Measurements from ENCODE around the gene DLG3. TPM values are rescaled to one million over a fixed set of nuclear protein-coding genes. Genes with fewer than 3 reads are reported as not detected.

Gene DLG3
- total RNA-seq, 1 experiment from 2014 or later: 1.9 TPM

DNA sequence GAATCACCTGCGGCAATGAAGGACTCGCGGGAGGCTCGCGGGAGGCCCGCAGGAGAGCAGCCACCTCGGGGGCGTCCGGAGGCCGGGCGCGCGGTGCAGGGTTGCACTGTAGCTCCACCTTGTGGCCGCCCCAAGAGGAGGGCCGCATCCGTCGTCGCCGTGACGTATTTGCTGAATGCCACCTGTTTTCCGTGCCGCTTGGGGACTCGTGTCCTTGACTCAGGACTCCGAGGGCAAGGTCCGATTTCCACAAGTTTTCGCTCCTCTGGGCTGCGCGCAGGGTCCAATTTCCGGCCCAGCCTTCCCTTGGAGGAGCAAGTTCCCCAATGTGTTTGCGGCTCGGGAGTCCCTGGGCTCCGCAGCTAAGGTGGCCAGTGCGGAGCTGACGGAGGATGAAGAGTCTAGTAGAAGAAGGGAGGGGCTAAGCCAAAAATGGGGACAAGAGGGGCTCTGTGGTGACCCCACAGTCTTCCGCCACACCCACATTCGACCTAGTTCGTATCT is 10.7 kb upstream of the DLG3 start:
- peak overlapping the region; percentile 60 for H3K4me3 ChIP-seq
- no peaks in the 10 kb centered on the region for H3K36me3 ChIP-seq
- no peaks in the 10 kb centered on the region for H3K27me3 ChIP-seq
- peak; percentile 32 for DNase-seq
- H3K9me3 ChIP-seq: no peaks in the 10 kb centered on the region

DNA sequence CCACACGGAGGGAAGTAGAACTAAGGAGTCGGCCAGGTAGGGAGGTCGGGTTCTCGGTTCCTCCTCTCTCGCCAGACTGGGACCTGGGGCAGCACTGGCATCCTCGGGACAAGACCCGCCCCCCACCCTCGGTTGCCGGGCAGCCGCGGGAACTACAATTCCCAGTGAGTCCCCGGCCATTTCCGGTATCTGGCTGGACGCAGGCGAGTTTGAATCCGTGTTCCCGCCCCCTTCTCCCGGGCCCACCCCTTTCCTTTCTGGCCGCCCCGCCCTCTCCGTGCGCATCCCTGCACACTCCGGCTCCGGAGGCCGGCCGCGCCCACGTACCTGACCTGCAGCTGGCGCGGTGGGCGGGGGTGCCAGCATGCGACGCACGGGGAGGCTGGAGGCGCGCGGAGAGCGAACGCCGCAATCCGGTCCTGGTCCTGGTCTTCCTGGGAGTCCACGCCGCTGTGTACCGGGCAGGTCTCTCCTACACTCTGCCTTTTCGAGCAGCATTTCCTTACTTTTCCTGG is 10.2 kb upstream of the DLG3 start:
- H3K4me3 ChIP-seq: peak overlapping the region; percentile 60
- DNase-seq: peak; percentile 84
- H3K27me3 ChIP-seq: no peaks in the 10 kb centered on the region
- H3K9me3 ChIP-seq: no peaks in the 10 kb centered on the region
- no peaks in the 10 kb centered on the region for H3K36me3 ChIP-seq

DNA sequence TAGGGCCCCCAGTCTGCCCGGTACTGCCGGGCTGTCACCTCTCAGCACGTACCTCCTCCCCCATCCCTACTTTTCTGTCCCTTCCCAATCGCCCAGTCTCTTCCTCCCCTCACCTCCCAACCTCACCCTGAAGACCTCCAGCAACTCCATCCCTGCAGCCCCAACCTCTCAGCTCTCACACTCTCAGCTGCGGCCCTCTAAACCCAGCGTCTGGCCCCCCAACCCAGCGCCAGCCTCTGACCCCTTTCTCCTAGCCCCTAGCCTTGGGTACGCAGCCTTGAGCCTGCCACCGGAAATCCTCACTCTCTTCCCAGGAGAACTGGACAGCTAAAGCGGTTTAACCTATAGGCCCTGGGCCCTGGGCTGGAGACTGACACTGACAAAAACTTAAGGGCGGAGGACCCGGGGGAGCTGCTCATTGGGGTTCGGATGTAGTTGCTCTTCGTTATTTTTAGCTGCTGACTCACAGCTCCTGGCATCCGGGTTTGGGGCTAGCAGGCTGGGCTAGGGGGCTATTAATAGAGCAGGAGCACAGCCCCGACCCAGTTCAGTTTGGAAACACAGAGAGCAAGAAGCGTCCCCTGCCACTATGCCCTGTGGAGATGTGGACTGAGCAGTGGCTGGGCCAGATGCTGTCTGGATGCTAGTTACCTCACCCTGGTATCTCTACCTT is 9.6 kb upstream of the DLG3 start:
- Histone ChIP-seq H3K36me3 (no peaks in the 10 kb centered on the region), H3K4me3 (peak overlapping the region; percentile 60), H3K27me3 (no peaks in the 10 kb centered on the region), H3K9me3 (no peaks in the 10 kb centered on the region)
- peak; percentile 30 for DNase-seq

DNA sequence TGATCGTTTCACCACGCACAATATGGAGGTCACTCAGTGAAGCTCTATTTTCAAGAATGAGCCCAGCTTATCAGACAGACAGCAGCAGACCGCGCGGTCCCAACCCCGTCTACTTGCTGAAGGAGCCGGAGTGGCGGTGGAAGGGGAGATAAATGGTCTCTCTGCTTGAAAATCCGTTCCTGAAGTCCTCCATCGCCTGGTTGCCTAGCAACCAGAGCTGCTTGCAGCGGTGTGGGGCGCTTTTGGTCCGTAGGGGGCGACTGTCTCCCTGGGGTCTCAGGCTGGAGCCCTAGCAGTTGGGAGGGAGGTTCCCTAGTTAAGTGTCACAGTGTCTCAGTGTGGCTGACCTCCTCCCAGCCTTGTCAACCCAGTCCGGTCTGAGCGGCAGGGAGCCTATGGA is 8.3 kb upstream of the DLG3 start:
- Histone ChIP-seq H3K36me3 (no peaks in the 10 kb centered on the region), H3K4me3 (no peak overlapping the region)
- DNase-seq: no peak

DNA sequence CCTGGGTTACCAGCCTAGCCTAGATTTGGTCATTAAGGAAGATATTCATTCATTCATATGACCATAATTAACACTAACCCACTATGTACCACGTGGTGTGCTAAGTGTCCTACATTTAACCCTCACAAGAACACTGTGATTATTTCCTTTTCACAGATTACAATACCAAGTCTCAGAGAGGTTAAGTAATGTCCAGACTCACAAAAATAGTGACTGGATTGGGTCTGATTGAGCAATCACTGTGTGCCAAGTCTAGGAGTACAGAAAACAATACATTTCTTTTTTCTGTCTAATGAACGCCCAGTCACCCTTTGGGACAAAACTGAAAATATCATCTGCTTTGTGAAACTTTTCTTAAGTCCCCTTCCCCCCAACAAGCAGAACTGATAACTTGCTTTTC is 7.6 kb upstream of the DLG3 start:
- Histone ChIP-seq H3K9me3 (no peaks in the 10 kb centered on the region), H3K4me3 (no peak overlapping the region), H3K36me3 (no peaks in the 10 kb centered on the region), H3K27me3 (no peaks in the 10 kb centered on the region)
- DNase-seq: no peak

More for the DNA sequence above, 8.3 kb upstream of the DLG3 start:
- no peaks in the 10 kb centered on the region for H3K27me3 ChIP-seq
- no peaks in the 10 kb centered on the region for H3K9me3 ChIP-seq

DNA sequence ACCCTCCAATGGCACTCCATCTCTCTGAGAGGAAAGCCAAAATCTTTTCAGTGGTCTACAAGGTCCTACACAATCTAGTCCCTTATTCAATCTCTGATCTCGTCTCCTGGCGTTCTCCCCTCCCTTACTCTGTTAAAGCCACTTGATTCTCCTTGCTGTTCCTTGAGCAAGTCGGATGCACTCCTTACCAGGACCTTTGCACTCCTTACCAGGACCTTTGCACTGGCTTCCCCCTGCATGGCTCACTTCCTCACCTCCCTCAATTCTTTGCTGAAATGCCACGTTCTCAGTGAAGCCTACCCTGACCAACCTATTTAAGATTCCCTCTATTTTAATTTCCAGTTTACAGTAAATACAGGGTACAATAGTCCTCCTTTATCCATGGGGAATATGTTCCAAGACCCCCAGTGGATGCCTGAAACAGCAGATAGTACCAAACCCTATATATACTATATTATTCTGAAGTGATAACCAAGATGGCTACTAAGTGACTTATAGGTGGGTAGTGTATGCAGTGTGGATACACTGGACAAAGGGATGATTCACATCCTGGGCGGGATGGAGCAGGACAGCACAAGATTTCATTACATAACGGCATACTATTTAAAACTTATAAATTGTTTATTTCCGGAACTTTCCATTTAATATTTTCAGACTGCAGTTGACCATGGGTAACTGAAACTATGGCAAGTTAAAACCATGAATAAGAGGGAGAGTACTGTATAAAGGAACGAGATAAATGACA is 6.5 kb upstream of the DLG3 start:
- no peaks in the 10 kb centered on the region for H3K36me3 ChIP-seq
- H3K27me3 ChIP-seq: no peaks in the 10 kb centered on the region
- DNase-seq: no peak

DNA sequence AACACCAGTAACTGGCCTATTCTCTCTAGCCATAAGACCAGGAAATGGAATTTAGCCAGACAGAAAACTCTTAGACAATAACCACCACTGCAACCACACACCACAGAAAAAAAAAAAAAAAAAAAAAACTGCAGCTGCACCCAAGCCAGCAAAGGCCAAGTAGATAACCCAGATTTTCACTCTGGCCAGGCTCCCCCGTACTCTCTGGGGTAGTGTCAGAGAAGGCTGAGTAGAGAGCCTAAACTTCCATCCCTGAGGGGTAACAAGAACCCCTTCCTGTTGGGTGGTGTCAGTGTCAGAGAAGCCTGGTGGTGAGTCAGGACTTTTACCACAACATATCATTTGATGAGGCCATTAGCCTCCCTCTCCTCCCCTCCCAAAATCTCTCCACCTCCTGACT is 5.6 kb upstream of the DLG3 start:
- no peaks in the 10 kb centered on the region for H3K27me3 ChIP-seq
- no peak overlapping the region for H3K4me3 ChIP-seq
- DNase-seq: no peak
- no peaks in the 10 kb centered on the region for H3K36me3 ChIP-seq
- no peaks in the 10 kb centered on the region for H3K9me3 ChIP-seq

More for the DNA sequence above, 6.5 kb upstream of the DLG3 start:
- no peak overlapping the region for H3K4me3 ChIP-seq
- H3K9me3 ChIP-seq: no peaks in the 10 kb centered on the region

DNA sequence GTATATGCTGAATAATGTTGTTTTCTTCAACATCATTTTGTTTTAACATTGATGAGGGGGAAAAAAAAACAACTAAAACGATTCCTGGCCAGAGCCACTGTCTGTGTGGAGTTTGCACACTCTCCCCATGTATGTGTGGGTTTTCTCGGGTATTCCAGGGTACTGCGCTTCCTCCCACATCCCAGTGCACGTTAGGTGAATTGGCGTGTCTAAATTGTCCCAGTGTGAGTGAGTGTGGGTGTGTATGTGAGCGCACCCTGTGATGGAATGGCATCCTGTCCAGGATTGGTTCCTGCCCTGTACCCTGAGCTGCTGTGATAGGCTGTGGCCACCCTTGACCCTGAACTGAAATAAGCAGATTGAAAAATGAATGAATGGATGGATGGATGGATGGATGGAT is 2.4 kb upstream of the DLG3 start:
- Histone ChIP-seq H3K9me3 (no peaks in the 10 kb centered on the region), H3K27me3 (peaks cover 4% of the 10 kb centered on the region; the same call in 1 of the 2 replicates), H3K36me3 (no peaks in the 10 kb centered on the region), H3K4me3 (no peak overlapping the region)
- DNase-seq: no peak

DNA sequence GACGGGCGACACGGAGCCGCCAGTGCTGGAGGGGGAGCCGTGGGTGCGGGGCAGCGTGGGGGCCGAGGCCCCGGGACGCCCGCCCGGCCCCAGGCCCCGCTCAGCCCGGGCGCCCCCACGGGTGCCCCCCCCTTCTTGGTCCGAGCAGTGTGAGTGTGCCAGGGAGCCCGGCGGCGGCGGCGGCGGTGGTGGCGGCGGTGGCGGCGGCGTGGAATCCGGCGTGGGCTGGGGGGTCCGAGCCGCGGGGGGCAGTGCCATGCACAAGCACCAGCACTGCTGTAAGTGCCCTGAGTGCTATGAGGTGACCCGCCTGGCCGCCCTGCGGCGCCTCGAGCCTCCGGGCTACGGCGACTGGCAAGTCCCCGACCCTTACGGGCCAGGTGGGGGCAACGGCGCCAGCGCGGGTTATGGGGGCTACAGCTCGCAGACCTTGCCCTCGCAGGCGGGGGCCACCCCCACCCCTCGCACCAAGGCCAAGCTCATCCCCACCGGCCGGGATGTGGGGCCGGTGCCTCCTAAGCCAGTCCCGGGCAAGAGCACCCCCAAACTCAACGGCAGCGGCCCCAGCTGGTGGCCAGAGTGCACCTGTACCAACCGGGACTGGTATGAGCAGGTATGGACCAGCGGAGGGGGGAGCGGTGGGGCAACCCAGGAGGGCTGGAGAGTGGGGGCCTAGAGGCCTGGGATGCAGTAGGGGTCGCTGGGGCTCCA is 466 bp downstream of the DLG3 start:
- H3K27me3 ChIP-seq: peaks cover 4% of the 10 kb centered on the region; the same call in 1 of the 2 replicates
- no peak for DNase-seq
- H3K4me3 ChIP-seq: no peak overlapping the region
- no peaks in the 10 kb centered on the region for H3K9me3 ChIP-seq
- H3K36me3 ChIP-seq: no peaks in the 10 kb centered on the region

DNA sequence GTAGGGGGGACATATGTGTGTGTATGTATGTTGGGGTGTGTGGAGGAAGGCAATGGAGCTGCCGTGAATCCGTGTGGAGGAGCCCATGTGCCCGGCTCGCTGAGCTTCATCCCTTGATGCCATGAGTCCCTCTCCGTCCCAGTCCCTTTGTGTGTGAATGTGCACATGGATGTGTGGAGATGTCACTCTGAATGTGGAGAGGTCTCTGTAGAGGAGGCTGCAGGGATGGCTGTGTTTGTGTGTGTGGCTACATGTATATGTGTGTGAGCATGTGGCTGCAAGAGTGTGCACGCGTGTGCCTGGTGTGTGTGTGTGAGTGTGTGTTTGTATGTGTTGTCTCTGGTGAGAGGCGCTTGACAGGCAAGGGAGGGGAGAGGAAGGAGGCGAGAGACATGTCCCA is 1.3 kb downstream of the DLG3 start:
- no peak for DNase-seq
- Histone ChIP-seq H3K27me3 (peaks cover 4% of the 10 kb centered on the region; the same call in 1 of the 2 replicates), H3K4me3 (no peak overlapping the region), H3K36me3 (no peaks in the 10 kb centered on the region), H3K9me3 (no peaks in the 10 kb centered on the region)

DNA sequence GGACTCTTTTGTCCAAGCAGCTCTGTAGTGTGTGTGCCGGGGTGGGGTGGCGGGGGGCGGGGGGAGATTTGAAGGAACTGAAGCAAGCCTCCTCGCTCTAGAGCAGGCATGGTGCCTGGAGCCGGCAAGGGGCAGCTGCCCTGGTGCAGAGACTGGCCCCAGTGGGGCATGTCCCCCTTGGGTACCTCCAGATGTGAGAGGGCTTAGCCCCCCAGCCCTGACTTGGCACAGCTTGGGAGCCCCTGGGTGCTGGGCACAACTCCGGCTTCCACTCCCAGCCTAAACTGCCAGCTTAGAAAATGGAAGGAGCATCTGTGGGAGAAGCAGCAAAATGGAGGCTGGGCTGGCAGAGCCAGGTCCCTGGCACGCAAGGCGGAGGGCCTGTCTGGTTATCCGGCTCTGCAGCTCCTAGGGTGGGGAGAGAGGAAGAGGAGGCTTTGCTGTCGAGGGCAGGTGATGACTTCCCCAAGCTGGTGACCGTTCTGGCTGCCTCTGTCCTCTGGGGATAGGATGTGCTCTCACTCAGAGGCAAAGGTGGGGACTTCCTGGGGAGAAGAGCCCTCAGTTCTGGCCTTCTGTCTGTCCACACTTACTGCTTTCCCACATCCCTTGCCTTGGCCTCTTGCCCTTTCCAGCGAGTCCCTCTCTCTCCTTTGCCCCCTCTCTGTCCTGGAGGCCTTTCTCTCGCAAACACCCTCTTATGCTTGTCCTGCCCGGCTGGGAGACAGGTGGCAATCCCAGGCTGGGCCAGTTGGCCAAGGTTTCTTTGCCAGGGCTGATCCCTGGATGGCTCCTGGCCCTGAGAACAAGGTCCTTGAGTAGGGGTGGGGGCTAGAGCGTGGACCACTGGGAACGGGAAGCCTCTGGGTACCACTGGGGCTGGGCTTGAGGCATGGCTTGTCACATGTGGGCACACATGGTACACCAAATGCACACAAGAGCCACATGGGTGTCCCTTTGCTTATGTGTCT is 2.0 kb downstream of the DLG3 start:
- Histone ChIP-seq H3K9me3 (no peaks in the 10 kb centered on the region), H3K27me3 (peaks cover 4% of the 10 kb centered on the region; the same call in 1 of the 2 replicates), H3K4me3 (no peak overlapping the region), H3K36me3 (no peaks in the 10 kb centered on the region)
- no peak for DNase-seq

DNA sequence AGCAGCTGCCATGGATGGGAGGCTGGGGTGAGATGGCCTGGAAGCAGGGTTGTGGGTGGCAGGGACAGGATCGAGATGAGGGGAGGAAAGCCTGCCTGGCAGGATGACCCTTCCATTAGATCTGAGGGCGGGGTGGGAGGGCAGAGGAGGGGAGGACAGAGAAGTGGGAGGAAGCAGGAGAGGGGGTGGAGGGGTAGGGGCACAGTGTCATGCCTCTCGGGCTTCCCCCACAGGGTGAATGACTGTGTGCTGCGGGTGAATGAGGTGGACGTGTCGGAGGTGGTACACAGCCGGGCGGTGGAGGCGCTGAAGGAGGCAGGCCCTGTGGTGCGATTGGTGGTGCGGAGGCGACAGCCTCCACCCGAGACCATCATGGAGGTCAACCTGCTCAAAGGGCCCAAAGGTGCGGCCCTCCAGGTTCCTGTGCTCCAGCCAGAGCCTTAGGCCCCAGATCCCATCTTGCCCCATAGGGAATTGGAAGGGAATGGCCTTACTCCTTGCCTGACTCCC is 4.9 kb downstream of the DLG3 start:
- H3K4me3 ChIP-seq: no peak overlapping the region
- DNase-seq: no peak
- peaks cover 4% of the 10 kb centered on the region; the same call in 1 of the 2 replicates for H3K27me3 ChIP-seq
- no peaks in the 10 kb centered on the region for H3K9me3 ChIP-seq
- no peaks in the 10 kb centered on the region for H3K36me3 ChIP-seq

DNA sequence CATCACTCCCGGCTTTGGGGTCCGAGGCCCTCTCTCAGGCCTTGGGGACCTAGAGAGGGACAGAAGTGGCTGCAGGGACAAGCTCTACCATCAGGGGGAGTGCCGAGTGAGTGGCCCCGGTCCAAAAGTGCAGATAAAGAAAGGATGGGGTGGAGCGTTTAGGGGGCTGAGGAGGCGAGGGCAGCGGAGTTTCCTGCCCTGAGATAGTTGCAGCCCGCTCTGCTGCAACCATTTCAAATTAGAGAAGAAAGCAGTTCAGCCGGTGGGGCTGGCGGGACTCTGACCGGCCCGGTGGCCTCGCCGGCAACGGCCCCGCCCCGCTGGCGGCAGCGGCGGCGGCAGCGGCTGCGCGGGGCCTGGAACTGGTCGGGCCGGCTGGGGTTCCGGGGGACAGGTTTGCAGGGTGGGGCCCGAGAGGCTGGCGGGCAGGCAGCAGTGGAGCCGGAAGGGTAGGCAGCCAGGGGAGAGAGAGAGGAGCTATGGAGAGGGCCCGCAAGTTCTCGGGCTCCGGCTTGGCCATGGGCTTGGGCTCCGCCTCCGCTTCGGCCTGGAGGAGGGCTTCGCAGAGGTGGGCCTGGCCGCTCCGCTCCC is 7.6 kb downstream of the DLG3 start:
- Histone ChIP-seq H3K36me3 (no peaks in the 10 kb centered on the region), H3K4me3 (peak overlapping the region; percentile 41), H3K27me3 (no peaks in the 10 kb centered on the region), H3K9me3 (no peaks in the 10 kb centered on the region)
- peak; percentile 32 for DNase-seq

DNA sequence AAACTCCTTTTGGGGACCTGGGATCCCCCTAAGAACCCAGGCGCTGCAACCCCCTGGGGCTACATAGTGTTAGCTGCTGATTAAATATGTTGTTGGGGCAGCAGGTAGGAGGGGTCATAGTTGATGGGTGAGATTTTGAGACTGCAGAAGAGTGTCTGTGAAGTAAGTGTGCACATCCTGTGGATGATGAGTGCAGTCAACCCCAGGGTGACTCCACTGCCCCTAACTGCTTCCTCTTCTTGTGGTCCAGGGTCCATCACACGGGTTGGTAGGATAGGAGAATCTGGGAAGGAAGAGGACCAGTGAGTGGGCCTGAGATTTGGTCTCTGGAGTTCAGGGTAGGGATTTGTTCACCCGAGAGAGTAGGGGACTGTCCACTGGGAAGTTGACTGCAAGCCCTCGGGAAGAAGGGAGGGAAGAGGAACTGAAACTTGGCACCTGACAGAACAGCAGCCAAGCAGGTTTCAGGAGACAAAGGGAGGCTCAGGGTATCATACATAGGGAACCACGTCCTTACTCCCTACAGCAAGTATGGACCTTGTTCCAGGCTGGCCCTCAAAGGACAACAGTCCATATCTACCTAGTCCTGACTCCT is 8.5 kb downstream of the DLG3 start:
- no peaks in the 10 kb centered on the region for H3K36me3 ChIP-seq
- H3K4me3 ChIP-seq: no peak overlapping the region
- DNase-seq: no peak
- no peaks in the 10 kb centered on the region for H3K27me3 ChIP-seq
- no peaks in the 10 kb centered on the region for H3K9me3 ChIP-seq
